Endodermal cell (in vitro differentiated cells): ENCODE measurements around the gene DLEU7. TPM values are rescaled to one million over a fixed set of nuclear protein-coding genes. Genes with fewer than 3 reads are reported as not detected.
A peak's percentile ranks its signal among the peaks of the same experiment; 100 is the strongest.

Source experiments
- DNase-seq: peaks from one replicate; pipeline ENCODE4 v3.0.0-alpha.2; 2017
- H3K27ac ChIP-seq: 2 replicates; pipeline ENCODE4 v1.5.1; 2013; ENCODE audit warnings: mild to moderate bottlenecking, low read depth, low read length, moderate library complexity
- H3K27me3 ChIP-seq: 2 replicates; pipeline ENCODE4 v1.6.1; 2013; ENCODE audit warnings: mild to moderate bottlenecking, low read length, moderate library complexity; ENCODE audit not compliant: insufficient read depth, control insufficient read depth, poor library complexity, severe bottlenecking
- H3K36me3 ChIP-seq: 2 replicates; pipeline ENCODE4 v1.7.0; 2013; ENCODE audit warnings: mild to moderate bottlenecking, low read length, moderate library complexity; ENCODE audit not compliant: control insufficient read depth, insufficient read depth
- H3K4me1 ChIP-seq: one replicate; pipeline ENCODE4 v1.7.0; 2013; ENCODE audit warnings: low read length; ENCODE audit not compliant: control insufficient read depth, insufficient read depth
- H3K4me3 ChIP-seq: 2 replicates; pipeline ENCODE4 v1.5.1; 2013; ENCODE audit warnings: mild to moderate bottlenecking, low read length, moderate library complexity
- H3K9ac ChIP-seq: 2 replicates; pipeline ENCODE4 v1.6.1; 2013; ENCODE audit warnings: mild to moderate bottlenecking, low read length, moderate library complexity; ENCODE audit not compliant: poor library complexity, severe bottlenecking; ENCODE audit errors: extremely low read depth
- H3K9me3 ChIP-seq: 2 replicates; pipeline ENCODE4 v1.6.1; 2013; ENCODE audit warnings: mild to moderate bottlenecking, low read length, moderate library complexity; ENCODE audit not compliant: control insufficient read depth
- H3K27ac Mint-ChIP-seq: 2 replicates; pipeline ENCODE4 v1.8.0; 2020; ENCODE audit warnings: mixed read lengths
- H3K27me3 Mint-ChIP-seq: 2 replicates; pipeline ENCODE4 v1.8.0; 2021; ENCODE audit warnings: mild to moderate bottlenecking, mixed read lengths; ENCODE audit not compliant: insufficient read depth
- H3K36me3 Mint-ChIP-seq: 2 replicates; pipeline ENCODE4 v1.8.0; 2020; ENCODE audit warnings: low read depth, mixed read lengths
- H3K4me1 Mint-ChIP-seq: 2 replicates; pipeline ENCODE4 v1.8.0; 2020; ENCODE audit warnings: mixed read lengths
- H3K4me3 Mint-ChIP-seq: 2 replicates; pipeline ENCODE4 v1.8.0; 2020; ENCODE audit warnings: mild to moderate bottlenecking, moderate library complexity, mixed read lengths
- H3K9me3 Mint-ChIP-seq: 2 replicates; pipeline ENCODE4 v1.8.0; 2020; ENCODE audit warnings: mild to moderate bottlenecking, mixed read lengths
- WGBS, 2 experiments: methylation state at CpG; one replicate each; pipeline versions ENCODE4 v1.1.5 to v1.1.7; 2013; ENCODE audit warnings: missing lambda C conversion rate in 2 of 2, mixed read lengths in 1 of 2; ENCODE audit not compliant: insufficient coverage in 1 of 2, insufficient read length in 1 of 2; 5-methylcytosine and 5-hydroxymethylcytosine counted together
- total RNA-seq, 2 donors: library from RNA; stranded (reverse); fragmentation: NEBNext Ultra II Directional in 1 of 2; extraction: Animal tissue kit (Norgen Biotek cat#: 25700) in 1 of 2; gene quantifications; 2 replicates in 1 of 2; 3 replicates in 1 of 2; pipeline ENCODE4 v1.2.1, GENCODE V29; 2021
- TF ChIP-seq, protein P1 (sequence below): fragments of 200-600 bp; sonication (generic); conservative IDR thresholded peaks from 2 replicates; pipeline ENCODE4 v1.5.0; 2021; ENCODE audit warnings: antibody characterized with exemption, mild to moderate bottlenecking

The DLEU7 gene
- total RNA-seq, 2 donors from 2014 or later, result not detected

DNA sequence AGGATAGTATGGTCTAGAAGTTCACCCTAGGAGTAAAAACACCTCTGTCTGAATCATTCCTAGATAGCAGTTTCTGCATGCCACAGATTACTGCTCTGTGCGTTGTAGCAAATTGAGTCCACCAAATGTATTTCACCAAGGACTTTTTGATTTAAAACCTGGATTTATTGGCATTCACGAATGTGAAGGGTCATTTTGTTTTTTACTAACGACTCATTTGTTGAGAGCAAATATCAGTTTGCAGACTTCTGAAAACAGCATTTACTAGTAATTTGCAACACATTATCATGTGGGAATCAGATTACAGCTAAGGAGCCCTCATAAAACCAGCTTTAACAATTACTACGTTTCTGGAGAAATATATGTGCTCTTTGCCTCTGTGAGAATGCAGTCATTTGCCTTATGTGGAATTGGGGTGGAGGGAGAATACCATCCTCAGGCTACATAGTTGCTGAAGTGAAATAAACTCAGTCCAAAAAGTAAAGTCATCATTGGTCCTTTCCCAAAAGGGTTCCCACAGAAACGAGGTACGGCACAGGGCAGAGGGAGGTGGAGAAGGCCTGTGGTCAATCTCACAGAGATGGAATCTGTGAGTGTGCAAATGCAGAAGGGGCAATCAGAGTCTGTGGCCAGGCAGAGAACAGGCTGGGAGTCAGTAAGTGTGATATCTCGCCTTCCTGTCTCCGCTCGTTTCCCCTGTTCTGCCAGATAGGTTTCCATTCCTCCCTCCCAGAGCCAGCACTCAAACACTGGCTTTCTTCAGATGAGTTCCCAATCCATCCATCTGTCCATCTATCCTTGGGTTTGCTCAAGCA, 63.1 kb downstream of the DLEU7 start:
- WGBS, 2 experiments, result 68 to 83% methylated on average over 9 of the region's 9 CpGs
- H3K27ac Mint-ChIP-seq, result no peak overlapping the region
- TF ChIP-seq, protein P1, sequence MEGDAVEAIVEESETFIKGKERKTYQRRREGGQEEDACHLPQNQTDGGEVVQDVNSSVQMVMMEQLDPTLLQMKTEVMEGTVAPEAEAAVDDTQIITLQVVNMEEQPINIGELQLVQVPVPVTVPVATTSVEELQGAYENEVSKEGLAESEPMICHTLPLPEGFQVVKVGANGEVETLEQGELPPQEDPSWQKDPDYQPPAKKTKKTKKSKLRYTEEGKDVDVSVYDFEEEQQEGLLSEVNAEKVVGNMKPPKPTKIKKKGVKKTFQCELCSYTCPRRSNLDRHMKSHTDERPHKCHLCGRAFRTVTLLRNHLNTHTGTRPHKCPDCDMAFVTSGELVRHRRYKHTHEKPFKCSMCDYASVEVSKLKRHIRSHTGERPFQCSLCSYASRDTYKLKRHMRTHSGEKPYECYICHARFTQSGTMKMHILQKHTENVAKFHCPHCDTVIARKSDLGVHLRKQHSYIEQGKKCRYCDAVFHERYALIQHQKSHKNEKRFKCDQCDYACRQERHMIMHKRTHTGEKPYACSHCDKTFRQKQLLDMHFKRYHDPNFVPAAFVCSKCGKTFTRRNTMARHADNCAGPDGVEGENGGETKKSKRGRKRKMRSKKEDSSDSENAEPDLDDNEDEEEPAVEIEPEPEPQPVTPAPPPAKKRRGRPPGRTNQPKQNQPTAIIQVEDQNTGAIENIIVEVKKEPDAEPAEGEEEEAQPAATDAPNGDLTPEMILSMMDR, result no peak

DNA sequence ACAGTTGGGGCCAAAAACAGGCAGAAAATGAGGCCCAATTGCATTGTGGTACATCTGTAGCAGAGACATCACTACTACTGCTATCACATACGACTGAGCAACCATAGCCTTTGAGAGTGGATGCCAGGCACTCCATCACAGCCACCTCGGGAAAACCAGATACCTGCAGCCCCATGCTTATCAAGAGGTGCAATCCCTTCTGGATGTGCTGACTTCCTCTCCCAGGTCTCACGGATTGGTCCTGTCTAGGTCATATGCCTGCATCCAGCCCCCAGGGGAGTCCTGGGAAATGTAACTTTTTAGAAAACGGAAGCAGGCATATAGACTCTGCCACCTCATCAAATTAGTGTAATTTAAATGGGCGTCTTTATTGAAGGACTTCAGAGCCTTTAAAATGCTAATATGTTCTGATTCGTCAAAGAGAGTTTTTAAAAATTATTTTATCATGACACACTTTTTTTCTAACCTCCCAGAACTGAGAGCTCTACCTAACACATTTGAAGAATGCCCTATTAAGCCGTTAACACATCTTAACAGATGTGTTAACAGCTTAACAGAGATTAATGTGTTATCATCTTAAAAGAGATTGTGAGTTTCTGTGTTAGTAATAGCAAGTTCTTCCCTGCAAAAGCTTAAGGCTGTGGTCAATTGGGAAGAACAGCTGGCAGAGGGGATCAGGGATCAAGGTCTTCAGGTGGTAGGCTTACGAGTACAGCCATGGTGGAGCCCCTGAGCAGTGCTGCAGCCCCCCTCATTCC, 63.9 kb downstream of the DLEU7 start:
- Histone ChIP-seq H3K9me3 (peaks cover 38% of the 10 kb centered on the region), H3K36me3 (no peaks in the 10 kb centered on the region), H3K4me3 (no peak overlapping the region), H3K27ac (no peak overlapping the region), H3K9ac (no peak overlapping the region), H3K4me1 (peaks cover 5% of the 10 kb centered on the region), H3K27me3 (peaks cover 55% of the 10 kb centered on the region)
- no peak overlapping the region for H3K27ac Mint-ChIP-seq
- TF ChIP-seq, protein P1, result no peak
- H3K9me3 Mint-ChIP-seq, result peaks cover 11% of the 10 kb centered on the region
- H3K27me3 Mint-ChIP-seq, result peaks cover 69% of the 10 kb centered on the region
- H3K36me3 Mint-ChIP-seq, result no peaks in the 10 kb centered on the region
- H3K4me3 Mint-ChIP-seq, result no peak overlapping the region
- 69 to 89% methylated on average over 7 to 8 of the region's 8 CpGs for WGBS, 2 experiments
- DNase-seq, result peak; percentile 77
- peaks cover 41% of the 10 kb centered on the region for H3K4me1 Mint-ChIP-seq

More for the DNA sequence above, 63.1 kb downstream of the DLEU7 start:
- Histone ChIP-seq H3K27ac (no peak overlapping the region), H3K9me3 (peaks cover 30% of the 10 kb centered on the region), H3K9ac (no peak overlapping the region), H3K4me1 (peaks cover 5% of the 10 kb centered on the region), H3K27me3 (peaks cover 62% of the 10 kb centered on the region), H3K36me3 (no peaks in the 10 kb centered on the region), H3K4me3 (peak overlapping the region; percentile 41)
- Mint-ChIP-seq H3K9me3 (peaks cover 4% of the 10 kb centered on the region), H3K27me3 (peaks cover 76% of the 10 kb centered on the region), H3K4me1 (peaks cover 41% of the 10 kb centered on the region), H3K4me3 (no peak overlapping the region), H3K36me3 (no peaks in the 10 kb centered on the region)
- peak; percentile 55 for DNase-seq

Other genes starting within 250 kb of the DLEU7 start
- gene RNASEH2B, start 66.1 kb upstream of the DLEU7 start, total RNA-seq, result 10 to 100 TPM; 37.7 to 44.1 TPM